Measurements from ENCODE around the gene GLB1L2.

GLB1L2 gene

GRCh38 chr11:134349109-134349801 lies 17.5 kb downstream of the GLB1L2 start:
- DNase-seq, result no peak

GRCh38 chr11:134349802-134350355 lies 18.1 kb downstream of the GLB1L2 start:
- no peak for DNase-seq

- no peak for DNase-seq
Measured at GRCh38 chr11:134350381-134350780, 18.6 kb downstream of the GLB1L2 start.

- no peak for DNase-seq
Measured at GRCh38 chr11:134352111-134352510, 20.3 kb downstream of the GLB1L2 start.

GRCh38 chr11:134355136-134355535 lies 23.3 kb downstream of the GLB1L2 start:
- no peak for DNase-seq

- no peak for DNase-seq
Measured at GRCh38 chr11:134355656-134356055, 23.9 kb downstream of the GLB1L2 start.

DNA sequence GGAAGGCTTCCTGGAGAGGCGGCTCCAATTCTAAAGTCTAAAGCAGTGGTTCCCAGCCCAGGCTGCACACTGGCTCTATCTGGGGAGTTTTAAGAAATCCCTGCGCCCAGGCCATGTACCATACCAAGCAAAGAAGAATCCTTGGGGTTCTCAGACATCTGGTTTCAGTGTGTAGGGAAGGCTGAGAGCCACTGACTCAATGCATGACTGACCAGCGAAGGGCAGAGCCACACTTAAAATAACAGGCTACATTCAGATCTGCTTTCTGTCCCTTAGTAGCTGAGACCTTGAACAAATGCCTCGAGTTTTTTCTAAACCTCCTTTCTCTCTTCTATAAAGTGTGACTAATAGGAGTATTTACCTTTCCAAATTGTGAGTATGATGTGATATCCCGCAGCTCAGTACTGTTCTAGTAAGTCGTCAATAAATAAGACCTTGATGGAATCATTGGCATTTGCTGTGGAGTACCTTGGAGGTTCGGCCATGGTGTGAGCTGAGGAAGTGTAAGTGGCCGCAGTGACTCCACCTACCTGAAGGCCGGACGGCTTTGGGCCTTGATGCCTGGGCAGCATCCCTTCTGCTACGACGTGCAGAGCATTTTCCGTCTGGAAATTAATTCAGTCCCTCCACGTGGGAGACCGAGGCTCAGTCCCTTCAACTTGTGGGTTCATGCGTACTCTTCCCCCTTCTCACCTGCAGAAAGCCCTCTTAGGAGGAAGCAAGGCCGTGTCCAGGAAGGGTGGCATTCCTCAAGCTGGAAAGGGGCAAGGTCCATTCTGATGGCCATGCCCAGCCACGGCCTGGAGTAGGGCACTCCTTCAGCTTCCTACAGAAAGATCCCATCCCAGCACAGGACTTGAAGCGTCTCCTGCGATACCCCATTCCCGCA lies 25.1 kb downstream of the GLB1L2 start:
- DNase-seq, result no peak

DNA sequence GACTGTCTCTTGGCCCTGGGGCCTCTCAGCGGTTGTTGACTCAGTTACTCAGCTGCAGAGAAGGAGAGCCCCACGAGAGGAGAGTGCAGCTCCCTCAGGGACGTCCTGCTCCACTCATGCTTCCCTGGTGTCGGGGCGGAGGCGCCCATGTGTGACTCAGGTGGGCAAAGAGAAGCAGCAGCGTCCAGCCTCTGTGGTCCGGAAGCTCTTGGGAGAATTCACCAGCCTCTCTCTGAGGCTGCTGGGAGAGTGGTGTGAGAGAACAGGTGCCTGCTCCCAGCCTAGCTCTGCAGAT lies 25.7 kb downstream of the GLB1L2 start:
- DNase-seq, result no peak

- no peak for DNase-seq
Measured at GRCh38 chr11:134358165-134358855, 26.5 kb downstream of the GLB1L2 start.

DNA sequence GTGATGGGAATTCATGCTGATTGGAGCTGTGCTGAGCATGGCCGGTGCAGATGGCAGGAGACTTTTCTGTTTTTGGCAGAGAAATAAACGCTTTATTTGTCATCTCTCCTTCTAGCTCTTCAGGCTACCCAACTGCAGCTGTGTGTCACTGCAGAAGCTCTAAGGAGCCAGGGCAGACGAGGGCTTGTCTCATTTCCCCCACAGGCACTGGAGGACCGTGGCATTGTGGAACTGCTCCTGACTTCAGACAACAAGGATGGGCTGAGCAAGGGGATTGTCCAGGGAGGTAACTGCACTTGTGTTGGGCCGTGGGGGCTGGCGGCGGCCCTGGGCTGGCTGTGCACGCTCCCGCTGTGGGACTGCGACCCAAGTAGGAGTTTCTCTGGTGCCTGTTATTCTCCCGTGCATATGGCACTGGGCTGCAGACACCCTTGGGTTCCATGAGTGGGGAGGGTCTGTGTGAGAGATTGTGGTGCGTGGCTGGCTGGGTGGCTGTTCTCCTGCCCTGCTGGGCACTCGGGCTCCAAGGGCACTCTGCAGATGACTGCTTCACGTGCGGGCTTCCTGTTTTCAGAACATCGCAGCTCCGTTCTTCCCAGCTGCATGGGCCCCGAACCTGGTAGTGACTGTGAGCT lies 27.2 kb downstream of the GLB1L2 start:
- DNase-seq, result no peak

- DNase-seq, result no peak
Measured at GRCh38 chr11:134359646-134360045, 27.9 kb downstream of the GLB1L2 start.

GRCh38 chr11:134360050-134360835 lies 28.5 kb downstream of the GLB1L2 start:
- peak; percentile 71 for DNase-seq

DNA sequence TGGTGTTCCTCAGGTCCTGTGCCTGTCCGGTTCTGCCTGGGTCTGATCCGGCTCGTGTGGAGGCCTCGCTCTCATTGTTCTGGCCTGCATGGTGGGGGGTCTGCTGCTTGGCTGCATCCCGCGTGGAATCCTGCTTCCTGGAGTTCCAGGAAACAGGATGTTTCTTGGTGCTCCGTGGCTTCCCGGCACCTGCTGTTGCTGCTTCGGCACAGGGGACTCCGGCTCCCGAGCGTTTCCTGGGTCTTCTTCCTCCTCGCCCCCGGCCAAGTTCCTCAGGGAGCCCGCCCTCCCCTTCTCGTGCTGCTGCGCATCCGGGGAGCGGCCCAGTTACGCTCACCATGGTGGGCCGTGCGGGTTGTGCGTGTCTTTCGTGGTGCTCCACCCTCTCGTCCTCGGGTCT lies 29.9 kb downstream of the GLB1L2 start:
- DNase-seq, result no peak

DNA sequence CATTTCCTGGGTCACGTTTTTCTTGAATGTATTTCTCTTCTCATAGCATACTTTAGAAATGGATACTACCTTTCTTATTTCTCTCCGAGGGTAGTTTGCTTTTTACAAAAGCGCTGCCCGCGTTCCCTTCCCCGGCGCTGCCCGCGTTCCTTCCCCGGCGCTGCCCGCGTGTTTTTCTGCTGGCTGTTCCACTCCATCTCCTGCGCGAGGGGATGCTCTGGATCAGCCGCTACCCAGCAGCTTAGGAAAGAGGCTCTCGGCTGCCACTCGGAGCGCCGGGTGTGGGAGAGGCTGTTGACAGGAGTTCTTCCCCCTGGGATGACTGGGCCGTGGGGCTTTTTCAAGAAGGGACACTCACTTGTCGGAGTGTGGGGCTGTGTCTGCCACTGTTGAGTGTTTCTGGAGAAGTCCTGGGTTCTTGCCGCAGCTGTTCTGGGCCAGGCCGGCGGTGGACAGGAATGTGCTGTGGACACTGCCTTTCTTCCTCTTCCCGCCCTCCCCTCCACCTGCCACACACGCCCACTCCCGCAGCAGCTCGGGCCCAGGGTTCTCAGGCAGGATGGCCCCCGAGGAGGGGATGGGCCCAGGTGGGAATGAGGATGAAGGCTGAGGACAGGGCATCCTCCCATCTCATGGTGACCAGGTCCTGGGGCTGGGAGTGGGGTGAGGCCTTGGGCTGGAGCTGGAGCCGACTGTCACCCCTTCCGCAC lies 30.6 kb downstream of the GLB1L2 start:
- DNase-seq, result no peak

DNA sequence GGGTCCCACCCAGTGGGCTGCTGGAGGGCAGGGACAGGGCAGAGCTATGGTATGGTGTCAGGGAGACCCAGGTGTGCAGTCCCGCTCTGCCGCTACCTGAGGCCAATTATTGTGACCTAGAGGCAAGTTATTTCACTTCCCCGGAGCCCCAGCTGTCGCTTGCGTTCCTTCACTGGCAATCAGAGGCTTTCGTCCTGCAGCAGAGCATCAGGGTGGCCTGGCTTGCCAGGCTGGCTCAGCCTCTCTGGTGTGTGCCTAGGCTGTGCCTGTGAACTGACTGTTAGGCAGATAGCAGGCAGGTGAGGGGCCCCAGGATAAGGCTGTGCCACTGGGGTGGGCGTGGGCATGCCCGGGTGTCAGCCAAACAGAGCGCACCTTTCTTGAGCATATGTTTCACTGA lies 31.4 kb downstream of the GLB1L2 start:
- no peak for DNase-seq

DNA sequence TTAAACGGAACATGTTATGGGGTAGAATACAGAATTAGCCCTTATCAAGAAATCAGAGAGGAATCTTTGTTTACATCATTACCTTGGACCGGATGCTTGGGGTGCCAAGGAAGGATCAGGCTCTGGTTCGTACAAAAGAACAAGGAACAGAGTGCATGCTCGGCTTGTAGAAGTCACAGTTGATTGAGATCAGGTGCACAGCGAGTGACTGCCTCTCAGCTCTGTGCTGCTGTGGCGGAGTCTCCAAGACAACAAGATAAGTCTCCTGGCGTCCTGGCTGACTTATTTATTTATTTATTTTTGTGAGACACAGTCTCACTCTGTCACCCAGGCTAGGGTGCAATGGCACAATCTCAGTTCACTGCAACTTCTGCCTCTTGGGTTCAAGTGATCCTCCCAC lies 31.8 kb downstream of the GLB1L2 start:
- DNase-seq, result no peak

GRCh38 chr11:134364261-134364660 lies 32.5 kb downstream of the GLB1L2 start:
- no peak for DNase-seq

DNA sequence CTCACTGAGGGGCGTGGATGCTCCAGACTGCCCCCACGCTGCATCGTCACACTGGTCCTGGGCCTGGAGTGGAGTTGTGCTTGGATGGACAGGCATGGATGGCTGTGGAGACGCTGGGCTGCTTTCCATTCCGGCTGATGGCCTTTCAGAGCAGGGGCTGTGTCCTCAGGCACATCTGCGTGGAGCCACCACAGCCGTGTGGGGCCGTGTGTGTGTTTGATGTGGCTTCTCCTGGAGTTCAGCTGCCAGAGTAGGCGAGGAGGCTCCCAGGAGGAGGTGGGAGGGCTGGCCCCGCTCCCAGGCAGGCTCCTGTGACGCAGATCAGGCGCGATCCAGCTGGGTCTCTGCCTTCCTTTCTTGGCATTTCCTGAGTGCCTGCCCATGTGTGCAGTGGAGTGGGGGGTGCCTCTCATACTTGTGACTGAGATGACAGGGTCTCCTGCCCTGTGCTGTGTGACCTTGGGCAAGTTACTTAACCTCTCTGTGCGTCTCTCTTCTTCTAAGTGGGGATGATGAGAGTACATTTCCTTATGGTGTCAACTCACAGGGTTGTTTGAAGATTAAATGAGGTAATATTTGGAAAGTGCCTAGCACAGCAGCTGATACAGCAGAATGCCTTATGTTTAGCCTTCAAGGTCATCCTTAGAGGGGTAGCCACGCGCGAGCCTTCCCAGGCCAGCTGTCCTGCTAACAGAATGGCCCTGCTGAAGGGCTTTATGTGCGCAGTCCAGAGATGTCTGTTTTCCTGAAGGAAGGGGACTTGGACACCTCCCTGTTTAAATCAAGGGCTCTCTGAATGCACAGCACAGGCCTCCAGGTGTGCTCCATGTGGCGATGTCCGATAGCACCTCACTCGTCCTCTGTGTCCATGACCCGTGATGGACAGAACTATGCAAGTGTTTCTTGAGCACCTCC lies 33.5 kb downstream of the GLB1L2 start:
- no peak for DNase-seq

DNA sequence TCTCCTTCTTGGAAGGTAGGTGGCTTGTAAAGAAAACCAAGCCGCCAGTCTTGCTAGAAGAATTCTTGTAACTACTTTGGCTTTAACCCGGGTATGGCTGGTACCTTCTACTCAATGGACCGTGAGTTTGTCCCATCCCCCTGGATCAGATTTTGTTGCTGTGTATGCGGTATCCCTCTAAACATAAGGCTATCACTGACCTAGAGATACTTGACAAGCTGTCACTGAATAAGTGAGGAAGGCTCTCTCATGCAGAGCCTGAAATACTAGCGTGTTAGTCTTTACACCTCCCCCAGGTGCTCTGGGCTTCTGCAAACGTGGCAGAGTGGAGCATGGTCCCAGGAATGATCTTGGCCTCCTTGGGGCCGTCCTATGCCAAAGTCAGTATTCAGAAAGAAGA lies 34.5 kb downstream of the GLB1L2 start:
- DNase-seq, result no peak

GRCh38 chr11:134367781-134368180 lies 36.0 kb downstream of the GLB1L2 start:
- no peak for DNase-seq
